Upper lobe of right lung (tissue), 1 donor: Measurements from ENCODE around the gene HTR3D. TPM values are rescaled to one million over a fixed set of nuclear protein-coding genes. Genes with fewer than 3 reads are reported as not detected.

Experiments
- ATAC-seq: fragments of 200-7000 bp; cut with Tn5 transposase; one replicate; pipeline ENCODE4 v1.9.1; 2020; ENCODE audit warnings: mild to moderate bottlenecking, moderate library complexity
- DNase-seq: peaks from one replicate; pipeline ENCODE4 v3.0.0-alpha.2; 2020
- H3K27ac ChIP-seq: fragments of 200-600 bp; one replicate; pipeline ENCODE4 v1.8.0; 2022
- H3K27me3 ChIP-seq: fragments of 200-600 bp; one replicate; pipeline ENCODE4 v1.8.0; 2022; ENCODE audit warnings: mild to moderate bottlenecking
- H3K36me3 ChIP-seq: fragments of 200-600 bp; one replicate; pipeline ENCODE4 v1.8.0; 2022
- H3K4me1 ChIP-seq: fragments of 200-600 bp; one replicate; pipeline ENCODE4 v1.8.0; 2022
- H3K4me3 ChIP-seq: fragments of 200-600 bp; one replicate; pipeline ENCODE4 v1.8.0; 2022; ENCODE audit warnings: mild to moderate bottlenecking
- H3K9me3 ChIP-seq: fragments of 200-600 bp; one replicate; pipeline ENCODE4 v1.8.0; 2022
- CTCF ChIP-seq: fragments of 200-600 bp; IDR thresholded peaks from one replicate; pipeline ENCODE4 v1.8.0; 2022; ENCODE audit warnings: antibody characterized with exemption
- intact Hi-C: fragments of 100-400 bp; cut with DNase I; formaldehyde crosslinking; loops from one replicate; pipeline ENCODE4 v1.11.0; 2022
- total RNA-seq: library from RNA; stranded (reverse); fragmentation: NEBNext Ultra II Directional; extraction: Animal tissue kit (Norgen Biotek cat#: 25700); gene quantifications from one replicate; pipeline ENCODE4 v1.2.1, GENCODE V29; 2021
- donor health status: DM: no; HTN: yes; CAD: no; lungs with severe emphysema.

HTR3D gene
- total RNA-seq, 1 donor from 2014 or later: not detected

GRCh38 chr3:184082465-184082864 lies 50.9 kb downstream of the HTR3D start:
- no peak overlapping the region for H3K4me3 ChIP-seq
- no peak for TF ChIP-seq CTCF
- no peaks in the 10 kb centered on the region for H3K27me3 ChIP-seq
- DNase-seq (no peak), ATAC-seq (no peak)
- H3K4me1 ChIP-seq: no peaks in the 10 kb centered on the region
- H3K9me3 ChIP-seq: peaks cover 4% of the 10 kb centered on the region
- no peaks in the 10 kb centered on the region for H3K36me3 ChIP-seq
- intact Hi-C loops: no loop called here
- no peak overlapping the region for H3K27ac ChIP-seq

GRCh38 chr3:184085389-184085852 lies 53.9 kb downstream of the HTR3D start:
- TF ChIP-seq CTCF: no peak
- ATAC-seq: no peak
- intact Hi-C loops: no loop called here
- no peak overlapping the region for H3K4me3 ChIP-seq
- no peak overlapping the region for H3K27ac ChIP-seq
- no peaks in the 10 kb centered on the region for H3K27me3 ChIP-seq
- no peaks in the 10 kb centered on the region for H3K36me3 ChIP-seq
- peaks cover 4% of the 10 kb centered on the region for H3K9me3 ChIP-seq
- DNase-seq: no peak
- no peaks in the 10 kb centered on the region for H3K4me1 ChIP-seq

Other genes starting within 250 kb of the HTR3D start
- 1.2 TPM for gene MAP6D1, start 206.2 kb upstream of the HTR3D start, total RNA-seq
- gene PARL, start 146.9 kb upstream of the HTR3D start, total RNA-seq: 44.8 TPM
- 33.5 TPM for gene ABCC5, start 13.9 kb upstream of the HTR3D start, total RNA-seq
- not detected for gene HTR3C, start 21.3 kb downstream of the HTR3D start, total RNA-seq
- gene HTR3E, start 65.3 kb downstream of the HTR3D start, total RNA-seq: not detected
- 37.6 TPM for gene EIF2B5, start 103.6 kb downstream of the HTR3D start, total RNA-seq
- gene DVL3, start 123.6 kb downstream of the HTR3D start, total RNA-seq: 54.1 TPM
- 245 TPM for gene AP2M1, start 143.1 kb downstream of the HTR3D start, total RNA-seq
- gene ABCF3, start 154.5 kb downstream of the HTR3D start, total RNA-seq: 60.9 TPM
- gene VWA5B2, start 197.8 kb downstream of the HTR3D start, total RNA-seq: not detected
- gene ALG3, start 217.2 kb downstream of the HTR3D start, total RNA-seq: 33.8 TPM
- gene EEF1AKMT4, start 217.9 kb downstream of the HTR3D start, total RNA-seq: 2.7 TPM
- not detected for gene CAMK2N2, start 229.8 kb downstream of the HTR3D start, total RNA-seq
- not detected for gene ECE2, start 244.3 kb downstream of the HTR3D start, total RNA-seq